Breast epithelium (tissue), 4 donors: ENCODE data around the gene GFPT2. TPM values are rescaled to one million over a fixed set of nuclear protein-coding genes. Genes with fewer than 3 reads are reported as not detected.

Experiments
- DNase-seq, 2 donors: peaks; one replicate each; pipeline ENCODE4 v3.0.0-alpha.2; 2019; ENCODE audit warnings: low spot score in 2 of 2
- H3K27ac ChIP-seq, 2 donors: fragments of 200-600 bp; sonication (generic) in 1 of 2; one replicate each; pipeline ENCODE4 v1.5.1; 2016 to 2019; ENCODE audit warnings: mild to moderate bottlenecking in 1 of 2
- H3K27me3 ChIP-seq, 2 donors: fragments of 200-600 bp; sonication (generic) in 1 of 2; one replicate each; pipeline versions ENCODE4 v1.5.1 to v1.6.0; 2017 to 2019; ENCODE audit warnings: control low read depth in 1 of 2, mild to moderate bottlenecking in 1 of 2
- H3K36me3 ChIP-seq: fragments of 200-600 bp; one replicate; pipeline ENCODE4 v1.5.1; 2019
- H3K4me1 ChIP-seq, 2 donors: fragments of 200-600 bp; sonication (generic); one replicate each; pipeline ENCODE4 v1.5.1; 2016 to 2019; ENCODE audit warnings: control low read depth in 1 of 2
- H3K4me3 ChIP-seq, 3 donors: fragments of 200-600 bp; sonication (generic); 1 replicate in 2 of 3; 2 replicates in 1 of 3; pipeline ENCODE4 v1.5.1; 2016 to 2019; ENCODE audit warnings: mild to moderate bottlenecking in 3 of 3, moderate library complexity in 2 of 3
- H3K9me3 ChIP-seq, 2 donors: fragments of 200-600 bp; sonication (generic) in 1 of 2; one replicate each; pipeline ENCODE4 v1.5.1; 2016 to 2019; ENCODE audit warnings: control low read depth in 1 of 2
- POLR2A ChIP-seq: fragments of 450-650 bp; IDR thresholded peaks from one replicate; pipeline ENCODE4 v1.6.1; 2016; ENCODE audit warnings: antibody characterized with exemption, mild to moderate bottlenecking, moderate library complexity
- POLR2AphosphoS5 ChIP-seq, 3 donors: sonication (generic); formaldehyde crosslinking; IDR thresholded peaks; one replicate each; pipeline ENCODE4 v1.6.1; 2017; ENCODE audit warnings: antibody characterized with exemption in 3 of 3
- intact Hi-C: fragments of 100-400 bp; cut with DNase I; formaldehyde crosslinking; loops from one replicate; pipeline ENCODE4 v1.15.1; 2023; ENCODE audit warnings: low total_unique reads
- total RNA-seq, 3 donors: library from RNA; depleted of rRNA; stranded (reverse); fragments of >200 nt; gene quantifications; one replicate each; pipeline ENCODE4 v1.1.0, GENCODE V29; 2016
- TF ChIP-seq, protein P1 (sequence below), 3 donors: fragments of 450-650 bp; IDR thresholded peaks; one replicate each; pipeline ENCODE4 v1.5.1; 2016 to 2017; ENCODE audit warnings: antibody characterized with exemption in 3 of 3, mild to moderate bottlenecking in 3 of 3, moderate library complexity in 3 of 3

Gene GFPT2
- total RNA-seq, 3 donors from 2014 or later, result 27.2 to 60.0 (median 52.5) TPM

DNA sequence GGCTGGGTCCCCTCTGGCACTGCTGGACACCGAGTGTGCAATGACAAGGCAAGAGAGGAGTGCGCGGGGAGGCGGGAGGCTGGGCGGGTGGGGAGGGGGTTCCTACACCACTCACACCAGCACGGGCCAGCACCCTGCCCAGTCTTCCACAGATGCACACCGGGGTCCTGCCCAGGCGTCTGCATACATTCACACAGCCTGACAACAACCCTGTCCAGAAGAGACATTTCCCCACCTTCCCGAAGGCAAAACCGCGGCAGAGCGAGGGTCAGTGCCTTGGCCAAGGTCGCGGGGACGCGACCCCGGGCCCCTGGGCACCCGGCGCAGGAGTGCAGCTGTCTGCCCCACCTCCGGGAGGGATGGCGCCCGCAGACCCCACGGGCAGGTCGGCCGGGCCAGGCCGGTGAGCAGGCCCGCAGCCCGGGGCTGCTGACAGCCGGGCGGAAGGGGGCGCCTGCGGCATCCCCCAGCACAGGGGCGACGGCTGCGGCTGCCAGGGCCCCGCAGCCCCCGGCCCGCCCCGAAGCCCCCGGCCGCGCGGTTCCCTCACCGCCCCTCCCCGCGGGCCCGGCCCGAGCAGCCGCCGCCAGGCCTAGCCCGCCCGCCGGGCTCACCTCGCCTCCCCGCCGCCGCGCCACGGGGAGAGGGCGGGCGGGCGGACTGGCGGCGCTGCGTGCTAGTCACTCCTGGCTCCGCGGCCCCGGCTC is 61.7 kb downstream of the GFPT2 start:
- peak overlapping the region; percentile 87 to 100 (median 95) for H3K4me3 ChIP-seq
- H3K4me1 ChIP-seq, result peaks cover 0 to 7% of the 10 kb centered on the region in 2 donors
- H3K9me3 ChIP-seq, result no peaks in the 10 kb centered on the region
- no peaks in the 10 kb centered on the region for H3K27me3 ChIP-seq
- DNase-seq, result no peak
- peak overlapping the region in 1 of 2 donors; percentile 94 for H3K27ac ChIP-seq
- H3K36me3 ChIP-seq, result no peaks in the 10 kb centered on the region
- intact Hi-C loops, result loop anchor here (5.0 kb wide), 1 partner anchor 181 kb away; no protein-coding TSS in a partner anchor
- TF ChIP-seq POLR2A (no peak), POLR2AphosphoS5 (IDR thresholded peaks at IDR 0.05) (no peak)
- TF ChIP-seq, protein P1, sequence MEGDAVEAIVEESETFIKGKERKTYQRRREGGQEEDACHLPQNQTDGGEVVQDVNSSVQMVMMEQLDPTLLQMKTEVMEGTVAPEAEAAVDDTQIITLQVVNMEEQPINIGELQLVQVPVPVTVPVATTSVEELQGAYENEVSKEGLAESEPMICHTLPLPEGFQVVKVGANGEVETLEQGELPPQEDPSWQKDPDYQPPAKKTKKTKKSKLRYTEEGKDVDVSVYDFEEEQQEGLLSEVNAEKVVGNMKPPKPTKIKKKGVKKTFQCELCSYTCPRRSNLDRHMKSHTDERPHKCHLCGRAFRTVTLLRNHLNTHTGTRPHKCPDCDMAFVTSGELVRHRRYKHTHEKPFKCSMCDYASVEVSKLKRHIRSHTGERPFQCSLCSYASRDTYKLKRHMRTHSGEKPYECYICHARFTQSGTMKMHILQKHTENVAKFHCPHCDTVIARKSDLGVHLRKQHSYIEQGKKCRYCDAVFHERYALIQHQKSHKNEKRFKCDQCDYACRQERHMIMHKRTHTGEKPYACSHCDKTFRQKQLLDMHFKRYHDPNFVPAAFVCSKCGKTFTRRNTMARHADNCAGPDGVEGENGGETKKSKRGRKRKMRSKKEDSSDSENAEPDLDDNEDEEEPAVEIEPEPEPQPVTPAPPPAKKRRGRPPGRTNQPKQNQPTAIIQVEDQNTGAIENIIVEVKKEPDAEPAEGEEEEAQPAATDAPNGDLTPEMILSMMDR (IDR thresholded peaks at IDR 0.05), result no peak

DNA sequence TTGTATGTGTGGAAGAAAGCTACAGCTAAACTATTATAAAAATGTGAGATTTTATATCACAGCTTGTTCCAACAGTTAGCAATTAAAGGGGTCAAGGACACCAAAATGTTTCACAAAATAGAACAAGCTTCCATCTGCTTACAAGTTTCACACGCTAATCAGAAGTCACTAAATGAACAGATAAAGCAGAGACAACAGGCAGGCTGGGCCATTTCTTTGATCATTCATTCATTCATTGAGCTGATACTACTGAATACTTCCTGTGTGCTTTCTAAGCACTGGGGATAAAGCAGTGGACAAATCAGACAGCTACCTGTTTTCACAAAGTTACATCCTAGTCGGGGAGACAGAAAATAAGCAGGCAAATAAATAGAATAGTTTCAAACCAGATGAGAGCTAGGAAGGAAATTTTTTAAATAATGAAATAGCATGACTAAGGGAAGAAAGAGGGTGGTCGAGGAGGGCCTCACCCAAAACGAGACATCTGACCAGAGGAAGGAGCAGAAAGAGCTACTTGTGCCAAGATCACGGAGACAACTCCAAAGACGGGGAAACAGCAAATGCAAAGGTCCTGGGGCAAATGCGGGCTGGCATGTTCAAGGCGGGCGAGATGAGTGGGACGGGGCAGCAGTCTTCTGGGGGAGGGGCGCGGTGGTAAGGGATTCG is 62.4 kb downstream of the GFPT2 start:
- Histone ChIP-seq H3K36me3 (no peaks in the 10 kb centered on the region), H3K9me3 (no peaks in the 10 kb centered on the region), H3K27me3 (no peaks in the 10 kb centered on the region), H3K4me1 (peaks cover 0 to 7% of the 10 kb centered on the region in 2 donors), H3K27ac (no peak overlapping the region), H3K4me3 (peak overlapping the region; percentile 87 to 100 (median 95))
- TF ChIP-seq POLR2A, result no peak
- TF ChIP-seq, protein P1 (IDR thresholded peaks at IDR 0.05), result no peak
- no peak for DNase-seq
- intact Hi-C loops, result loop anchor here (5.0 kb wide), 1 partner anchor 182 kb away; no protein-coding TSS in a partner anchor

DNA sequence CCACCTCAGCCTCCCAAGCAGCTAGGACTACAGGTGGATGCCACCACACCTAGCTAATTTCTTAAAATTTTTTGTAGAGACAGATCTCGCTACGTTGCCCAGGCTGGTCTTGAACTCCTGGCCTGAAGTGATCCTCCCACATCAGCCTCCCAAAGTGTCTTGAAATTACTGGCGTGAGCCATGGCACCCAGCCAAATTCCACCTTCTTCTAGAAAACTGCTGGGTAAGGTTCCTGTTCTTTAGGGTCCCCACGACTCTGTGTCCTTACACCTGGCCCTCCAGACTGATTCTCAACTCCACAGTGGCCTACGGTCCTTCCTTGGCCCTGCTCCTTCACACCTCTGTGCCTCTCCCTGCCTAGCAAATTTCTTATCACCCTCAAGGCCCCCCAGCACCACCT is 63.2 kb downstream of the GFPT2 start:
- TF ChIP-seq POLR2A (no peak), POLR2AphosphoS5 (IDR thresholded peaks at IDR 0.05) (no peak)
- TF ChIP-seq, protein P1 (IDR thresholded peaks at IDR 0.05), result no peak
- intact Hi-C loops, result loop anchor here (5.0 kb wide), 1 partner anchor 182 kb away; no protein-coding TSS in a partner anchor
- no peak for DNase-seq
- no peak overlapping the region for H3K27ac ChIP-seq
- no peaks in the 10 kb centered on the region for H3K9me3 ChIP-seq
- H3K27me3 ChIP-seq, result no peaks in the 10 kb centered on the region
- no peak overlapping the region for H3K4me3 ChIP-seq
- H3K4me1 ChIP-seq, result peaks cover 0 to 7% of the 10 kb centered on the region in 2 donors
- no peaks in the 10 kb centered on the region for H3K36me3 ChIP-seq

DNA sequence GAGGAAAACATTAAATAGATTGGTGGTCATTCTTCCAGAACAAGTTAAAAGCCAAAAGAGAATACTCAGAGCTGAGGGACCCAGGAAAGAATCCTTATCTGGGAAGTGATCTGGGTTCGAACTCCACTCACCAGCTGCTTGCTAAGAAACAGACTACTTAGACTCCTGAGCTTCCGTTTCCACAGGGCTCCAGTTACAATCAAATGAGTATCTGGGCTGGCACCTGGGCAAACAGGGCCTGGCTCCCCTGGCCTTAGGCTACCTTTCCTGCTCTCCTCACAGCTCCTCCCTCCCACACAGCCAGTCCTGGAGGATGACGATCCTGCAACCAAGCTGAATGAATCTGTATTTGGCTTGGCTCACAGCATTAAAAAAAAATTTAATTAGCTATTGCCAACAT is 63.7 kb downstream of the GFPT2 start:
- H3K9me3 ChIP-seq, result no peaks in the 10 kb centered on the region
- intact Hi-C loops, result no loop called here
- DNase-seq, result peak; percentile 32 to 72
- H3K4me3 ChIP-seq, result no peak overlapping the region
- H3K36me3 ChIP-seq, result no peaks in the 10 kb centered on the region
- peaks cover 0 to 7% of the 10 kb centered on the region in 2 donors for H3K4me1 ChIP-seq
- H3K27me3 ChIP-seq, result no peaks in the 10 kb centered on the region
- TF ChIP-seq POLR2A, result no peak
- no peak overlapping the region for H3K27ac ChIP-seq

DNA sequence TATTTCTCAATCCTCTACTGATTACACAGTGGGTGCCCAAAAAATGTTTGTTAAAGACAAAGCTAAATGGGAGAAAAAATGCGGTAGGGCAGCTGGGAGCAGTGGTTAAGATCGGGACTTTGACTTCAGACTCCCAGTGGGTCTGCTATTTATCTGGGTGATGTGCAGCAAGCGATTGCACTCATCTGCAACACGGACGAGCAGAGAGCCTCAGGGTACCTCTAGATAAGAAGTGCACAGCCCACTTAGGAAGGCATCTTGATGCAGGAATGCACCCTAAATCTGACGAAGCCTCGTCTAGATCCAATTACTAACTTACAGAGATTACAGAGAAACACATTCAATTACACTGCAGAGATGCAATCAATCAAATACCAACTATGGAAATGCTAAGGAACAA is 65.3 kb downstream of the GFPT2 start:
- intact Hi-C loops, result no loop called here
- Histone ChIP-seq H3K9me3 (no peaks in the 10 kb centered on the region), H3K4me3 (no peak overlapping the region), H3K36me3 (no peaks in the 10 kb centered on the region), H3K27ac (no peak overlapping the region), H3K4me1 (peaks cover 0 to 7% of the 10 kb centered on the region in 2 donors), H3K27me3 (no peaks in the 10 kb centered on the region)
- no peak for DNase-seq
- no peak for TF ChIP-seq POLR2A
- no peak for TF ChIP-seq POLR2AphosphoS5 (IDR thresholded peaks at IDR 0.05)
- TF ChIP-seq, protein P1 (IDR thresholded peaks at IDR 0.05), result no peak
